ENCODE data around the gene MAVS.

GRCh38 chr20:3904224-3904623, 57.6 kb downstream of the MAVS start:
- no peak for TF ChIP-seq CTCF (IDR thresholded peaks at IDR 0.05)
- no peak for TF ChIP-seq TEAD4 (CRISPR knock-in tag; IDR thresholded peaks at IDR 0.05)
- TF ChIP-seq ATF3 (CRISPR knock-in tag; conservative IDR thresholded peaks at IDR 0.05), result no peak
- no peak for TF ChIP-seq IRF2 (CRISPR knock-in tag; IDR thresholded peaks at IDR 0.05; ENCODE audit: borderline replicate concordance, low read depth)
- TF ChIP-seq FOXJ3 (CRISPR knock-in tag; IDR thresholded peaks at IDR 0.05; ENCODE audit: borderline replicate concordance), result no peak
- TF ChIP-seq NR3C1 (CRISPR knock-in tag; conservative IDR thresholded peaks at IDR 0.05; ENCODE audit: low read depth), result no peak
- TF ChIP-seq MAX (CRISPR knock-in tag; IDR thresholded peaks at IDR 0.05), result no peak
- TF ChIP-seq TP53 (CRISPR knock-in tag; IDR thresholded peaks at IDR 0.05), result no peak
- TF ChIP-seq SMAD4 (CRISPR knock-in tag; IDR thresholded peaks at IDR 0.05), result no peak
- no peak for TF ChIP-seq JUN (CRISPR knock-in tag; IDR thresholded peaks at IDR 0.05)
